Activated CD4-positive, CD25-positive, alpha-beta regulatory T cell treated with anti-CD3 and anti-CD28 coated beads, Interleukin-2, amount 50 U/mL, for 72 hours (primary cell): Measurements from ENCODE around the gene PHKB.

ENCODE experiments used
- DNase-seq: peaks from one replicate; pipeline ENCODE4 v3.0.0; 2021

The PHKB gene

DNA sequence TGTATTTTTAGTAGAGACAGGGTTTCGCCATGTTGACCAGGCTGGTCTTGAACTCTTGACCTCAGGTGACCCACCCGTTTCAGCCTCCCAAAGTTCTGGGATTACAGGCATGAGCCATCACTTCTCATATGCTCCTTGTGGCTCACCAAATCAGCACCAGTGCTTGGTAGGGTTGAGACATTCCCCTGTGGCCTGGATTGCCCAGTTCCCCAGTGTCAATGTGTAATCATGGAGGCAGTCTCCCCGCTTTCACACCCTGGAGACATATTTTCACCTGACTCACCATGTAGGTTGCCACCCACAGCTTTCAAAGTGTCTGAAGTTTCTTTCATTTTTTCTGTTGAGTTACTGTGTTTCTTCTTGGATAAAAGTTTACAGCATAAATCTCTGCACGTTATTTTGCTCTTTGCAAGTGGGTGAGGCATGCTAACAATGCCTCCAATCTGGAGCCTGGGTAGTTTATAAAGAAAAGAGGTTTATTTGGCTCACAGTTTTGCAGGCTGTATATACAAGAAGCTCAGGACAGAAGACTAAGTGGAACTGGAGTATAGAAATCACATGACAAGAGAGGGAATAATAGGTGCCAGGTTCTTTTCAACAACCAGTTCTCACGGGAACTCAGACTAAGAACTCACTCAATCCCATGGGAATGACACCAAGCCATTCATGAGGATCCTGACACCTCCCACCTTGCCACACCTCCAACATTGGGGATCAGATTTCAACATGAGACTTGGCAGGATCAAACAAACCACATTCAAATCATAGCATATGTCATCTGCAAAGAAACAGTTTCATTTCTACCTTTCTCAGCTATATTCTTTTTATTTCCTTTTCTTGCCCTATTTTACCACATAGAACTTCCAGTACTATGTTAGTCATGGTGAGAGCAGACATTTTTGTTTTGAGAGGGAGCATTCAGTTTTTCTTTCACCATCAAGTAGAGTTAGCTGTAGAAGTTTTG lies 113.2 kb downstream of the PHKB start:
- DNase-seq, result no peak

DNA sequence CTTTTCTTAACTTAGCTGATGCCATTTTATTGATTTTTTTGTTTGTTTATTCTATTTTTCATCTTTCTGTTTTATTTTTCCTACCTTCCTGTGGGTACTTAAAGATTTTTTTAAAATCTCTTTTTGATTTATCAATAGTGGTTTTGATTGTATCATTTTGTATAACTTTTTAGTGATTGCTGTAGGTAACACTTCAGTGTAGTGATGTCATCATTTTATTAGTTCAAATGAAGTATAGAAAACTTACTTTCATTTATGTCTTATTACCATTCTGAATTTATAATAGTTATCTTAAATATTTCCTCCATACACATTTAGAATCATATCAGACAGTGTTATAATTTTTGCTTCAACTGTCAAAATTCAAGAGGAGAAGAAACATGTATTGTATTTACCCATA lies 115.9 kb downstream of the PHKB start:
- DNase-seq, result no peak

DNA sequence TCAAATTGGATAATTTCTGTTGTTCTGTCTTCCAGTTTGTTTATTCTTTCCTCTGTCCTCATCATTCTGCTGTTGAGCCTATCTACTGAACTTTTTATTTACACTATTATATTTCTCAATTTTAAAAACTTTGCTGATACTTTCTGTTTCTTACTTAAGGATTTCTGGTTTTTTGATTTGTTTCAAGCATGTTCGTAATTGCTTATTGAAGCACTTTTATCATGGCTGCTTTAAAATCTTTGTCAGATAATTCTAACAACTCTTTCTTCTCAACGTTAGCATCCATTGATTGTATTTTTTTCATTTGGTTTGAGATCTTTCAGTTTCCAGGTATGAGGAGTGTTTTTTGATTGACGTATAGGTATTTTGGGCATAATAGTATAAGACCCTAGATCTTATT lies 116.9 kb downstream of the PHKB start:
- DNase-seq, result no peak

DNA sequence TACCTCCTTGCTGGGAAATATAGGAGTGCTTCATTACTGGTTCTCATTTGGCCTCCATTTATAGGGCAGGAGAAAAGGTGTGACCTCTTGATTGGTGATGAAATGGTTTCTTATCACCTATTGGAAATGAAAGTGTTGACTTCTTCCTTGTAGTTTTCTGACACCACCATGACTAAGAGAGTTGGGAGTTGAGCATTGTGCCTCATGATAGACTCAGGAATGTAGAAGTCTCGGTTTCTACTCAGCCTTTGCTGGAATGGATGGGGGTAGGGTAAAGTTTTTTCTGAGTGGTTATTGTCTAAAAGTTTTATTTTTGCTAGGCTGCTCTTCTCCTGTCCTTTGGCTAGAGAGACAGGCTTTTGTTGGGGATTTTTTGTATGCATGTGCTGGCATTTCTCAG lies 117.4 kb downstream of the PHKB start:
- DNase-seq, result no peak

DNA sequence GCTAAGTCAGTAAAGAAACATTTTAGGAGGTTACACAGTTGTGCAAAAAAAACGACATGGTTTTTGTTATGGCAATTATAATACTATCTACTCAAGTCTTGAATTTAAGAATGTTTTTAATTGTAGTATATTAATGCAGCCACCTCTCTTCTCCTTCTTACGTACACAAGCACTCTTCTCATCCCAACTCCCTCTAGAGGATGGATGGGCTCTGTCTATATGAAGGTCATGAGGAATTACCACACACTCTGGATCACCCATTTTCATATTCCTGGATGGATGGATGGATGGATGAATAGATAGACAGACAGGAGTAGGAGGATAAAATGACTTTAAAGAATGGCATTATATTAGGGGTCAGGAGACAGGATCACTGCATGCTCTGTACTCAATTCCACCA lies 120.0 kb downstream of the PHKB start:
- DNase-seq, result no peak

DNA sequence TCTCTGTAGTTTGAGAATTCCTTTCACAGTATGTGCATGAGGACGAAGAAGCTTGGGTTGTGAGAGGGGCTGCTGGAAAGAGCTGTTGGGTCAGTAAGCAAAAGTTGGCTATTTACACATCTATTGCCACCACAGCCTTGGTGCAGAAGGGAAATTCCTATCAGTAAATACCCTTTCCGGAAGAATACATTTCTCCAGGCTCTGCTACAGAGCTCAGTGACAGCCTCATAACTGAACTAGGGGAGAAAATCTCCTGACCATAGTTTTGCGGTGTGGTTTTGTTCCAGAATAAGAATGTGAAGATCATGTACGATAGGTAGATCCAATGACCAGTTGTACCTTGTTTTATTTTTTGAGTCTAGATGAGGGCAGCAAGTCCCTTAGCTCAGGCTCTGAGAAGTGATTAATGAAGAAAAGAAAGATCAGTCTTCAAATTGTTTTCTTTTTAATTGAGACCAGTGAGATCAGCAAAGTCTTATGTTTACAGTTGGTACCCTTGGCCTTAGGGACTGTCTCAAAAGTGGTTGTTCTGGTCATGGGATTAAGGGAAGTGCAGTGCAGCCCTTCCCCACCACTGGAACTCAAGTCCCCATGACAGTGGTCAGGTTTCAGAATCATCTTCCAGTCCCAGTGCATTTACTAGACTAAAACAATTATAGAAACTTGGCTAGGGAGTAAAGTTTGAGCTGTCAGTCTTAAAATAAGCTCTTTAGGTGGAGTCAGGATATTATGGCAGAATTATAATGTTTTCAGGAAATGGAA lies 123.5 kb downstream of the PHKB start:
- no peak for DNase-seq

DNA sequence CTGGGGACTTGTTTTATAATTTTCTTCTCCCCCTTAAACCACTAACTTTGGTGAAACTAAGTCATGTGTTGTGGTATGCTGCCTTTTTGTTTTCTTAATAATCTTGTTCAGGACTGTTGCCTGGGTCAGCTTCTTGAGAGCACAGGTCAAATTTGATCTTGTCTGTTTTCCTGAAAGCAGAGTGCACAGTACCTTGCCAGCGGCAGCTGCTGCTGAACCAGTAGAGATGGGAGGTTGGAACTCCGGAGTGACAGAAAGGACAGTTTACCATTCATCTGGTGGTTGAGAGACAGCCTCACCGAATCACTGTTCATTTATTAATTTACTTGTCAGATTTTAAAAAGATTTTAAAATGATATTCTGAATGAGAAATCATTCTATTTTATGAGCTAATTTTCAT lies 125.0 kb downstream of the PHKB start:
- DNase-seq, result no peak

DNA sequence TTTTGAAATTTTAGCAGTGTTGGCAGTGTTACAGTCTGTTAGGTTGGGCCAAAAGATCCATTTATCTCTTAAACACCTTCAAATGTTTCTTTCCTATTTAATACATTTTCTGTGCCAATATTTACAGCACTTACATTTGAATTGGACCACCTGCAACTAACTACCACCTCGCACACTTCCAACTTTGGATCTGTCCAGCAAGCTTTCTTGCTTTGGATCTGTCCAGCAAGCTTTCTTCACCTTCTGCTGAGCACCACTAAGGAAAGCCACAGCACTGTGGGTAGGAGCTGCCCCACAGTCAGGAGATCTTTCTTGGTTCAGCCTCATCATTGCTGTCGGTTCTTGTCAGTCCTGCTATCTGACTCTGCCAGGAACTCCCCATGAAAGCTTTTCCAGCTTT lies 129.3 kb downstream of the PHKB start:
- no peak for DNase-seq

DNA sequence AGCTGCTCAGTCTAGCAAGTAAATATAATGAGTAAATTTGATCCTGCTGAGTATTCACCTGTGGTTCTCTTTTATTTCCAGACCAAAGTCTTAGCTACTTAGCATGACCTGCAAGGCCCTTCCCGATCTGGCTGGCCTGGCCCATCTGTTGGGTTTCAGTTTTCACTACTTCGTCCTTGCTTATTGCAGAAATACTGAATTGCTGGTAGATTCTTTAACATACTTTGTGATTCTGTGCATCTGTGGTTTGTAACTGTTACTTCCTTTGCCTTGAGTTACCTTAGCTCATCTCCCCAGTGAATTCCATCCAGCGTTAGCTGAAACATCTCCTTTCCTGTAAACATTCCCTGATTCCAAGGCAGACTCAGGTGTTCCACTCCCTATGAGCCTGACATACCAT lies 131.1 kb downstream of the PHKB start:
- no peak for DNase-seq

DNA sequence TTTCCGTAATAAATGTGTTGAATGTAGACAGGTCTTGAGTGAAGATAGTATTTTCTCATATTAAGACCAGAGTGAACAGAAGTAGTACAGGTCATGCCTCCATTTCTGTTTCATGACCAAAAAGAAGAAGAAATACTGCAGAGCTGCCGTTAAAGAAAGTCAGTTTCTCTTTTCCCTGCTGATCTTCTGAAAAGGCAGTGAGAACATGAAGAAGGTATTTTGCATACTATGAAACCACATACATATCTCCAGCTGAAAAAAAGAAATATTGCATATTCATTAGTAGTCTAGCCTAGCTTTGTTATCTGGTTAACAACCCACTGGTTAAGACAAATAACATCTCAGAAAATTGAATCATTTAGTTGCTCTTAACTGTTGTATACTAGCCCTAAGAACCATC lies 138.4 kb downstream of the PHKB start:
- no peak for DNase-seq

DNA sequence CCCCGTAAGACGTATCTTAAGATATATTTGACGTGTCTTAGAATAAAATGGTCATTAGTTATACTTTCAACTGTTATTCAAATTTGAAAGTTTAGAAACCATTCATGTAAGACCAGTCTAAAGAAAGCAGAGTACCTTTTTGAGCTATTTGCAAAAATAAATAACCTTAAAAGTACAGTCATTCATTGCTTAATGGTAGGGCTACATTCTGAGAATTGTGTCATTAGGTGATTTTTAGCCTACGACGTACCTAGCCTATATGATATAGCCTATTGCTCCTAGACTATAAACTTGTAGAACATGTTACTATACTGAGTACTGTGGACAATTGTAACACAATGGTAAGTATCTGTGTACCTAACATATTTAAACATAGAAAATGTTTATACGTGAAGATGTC lies 139.2 kb downstream of the PHKB start:
- DNase-seq, result no peak

DNA sequence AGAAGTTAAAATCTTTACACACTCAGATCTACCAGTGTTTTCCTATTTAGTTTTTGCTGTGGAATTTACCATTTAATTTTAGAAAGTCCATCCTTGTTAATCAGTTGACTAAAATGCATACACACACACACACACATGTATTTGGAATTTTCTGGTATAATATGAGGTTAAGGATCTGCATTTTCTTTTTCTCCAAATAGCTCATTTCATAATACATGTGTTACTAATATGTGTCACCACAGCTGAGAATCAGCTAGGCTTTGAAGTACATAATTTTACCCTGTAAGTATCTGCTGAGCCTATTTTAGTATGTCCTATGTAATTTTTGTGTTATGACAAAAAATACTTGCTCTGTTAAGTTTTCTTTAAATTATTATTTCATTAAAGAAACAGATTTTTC lies 143.2 kb downstream of the PHKB start:
- DNase-seq, result no peak

DNA sequence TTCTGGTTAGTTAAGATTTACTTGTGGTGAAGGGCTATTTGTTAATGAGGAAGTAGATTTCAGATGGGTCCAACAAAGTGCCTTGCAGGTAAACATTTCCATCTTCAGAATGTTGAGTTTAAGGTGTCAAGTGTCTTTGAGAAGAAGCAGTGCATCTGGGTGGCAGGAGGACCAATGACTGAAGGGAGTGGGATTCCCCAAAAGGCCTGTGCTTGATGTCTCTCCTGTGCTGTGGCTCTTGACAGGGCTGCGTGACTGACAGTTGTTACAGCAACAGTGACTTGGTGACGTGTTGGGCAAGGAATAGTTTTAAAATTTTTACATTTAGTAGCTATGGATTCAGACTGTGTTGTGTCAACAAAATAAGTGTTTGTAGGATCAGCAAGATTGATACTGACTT lies 149.9 kb downstream of the PHKB start:
- no peak for DNase-seq

DNA sequence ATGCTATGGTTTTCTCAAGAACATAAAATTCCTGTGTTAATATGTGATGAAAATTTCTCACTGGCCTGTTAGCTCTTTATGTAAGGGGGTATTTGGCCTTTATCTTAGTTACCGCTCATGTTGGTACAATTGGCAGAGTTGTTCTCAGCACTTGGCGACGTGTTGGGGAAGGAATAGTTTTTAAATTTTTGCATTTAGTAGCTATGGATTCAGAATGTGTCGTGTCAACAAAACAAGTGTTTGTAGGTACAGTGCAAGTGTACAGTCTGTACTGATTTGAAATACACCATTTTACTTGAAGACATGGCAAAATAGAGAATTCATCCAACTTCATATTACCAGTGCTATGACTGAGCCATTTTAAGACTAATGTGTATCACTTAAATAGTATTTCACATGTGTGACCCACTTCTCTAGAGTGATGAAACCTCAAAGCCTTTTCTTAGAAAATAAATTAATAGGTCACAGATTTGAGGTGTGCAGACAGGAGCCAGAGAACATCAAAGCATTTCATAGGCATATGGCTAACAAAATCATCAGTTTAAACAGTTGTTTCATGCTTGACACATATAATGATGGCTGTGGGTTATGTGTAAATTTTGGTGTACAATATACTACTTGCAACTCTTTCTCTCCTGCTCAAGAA lies 150.8 kb downstream of the PHKB start:
- DNase-seq, result no peak

DNA sequence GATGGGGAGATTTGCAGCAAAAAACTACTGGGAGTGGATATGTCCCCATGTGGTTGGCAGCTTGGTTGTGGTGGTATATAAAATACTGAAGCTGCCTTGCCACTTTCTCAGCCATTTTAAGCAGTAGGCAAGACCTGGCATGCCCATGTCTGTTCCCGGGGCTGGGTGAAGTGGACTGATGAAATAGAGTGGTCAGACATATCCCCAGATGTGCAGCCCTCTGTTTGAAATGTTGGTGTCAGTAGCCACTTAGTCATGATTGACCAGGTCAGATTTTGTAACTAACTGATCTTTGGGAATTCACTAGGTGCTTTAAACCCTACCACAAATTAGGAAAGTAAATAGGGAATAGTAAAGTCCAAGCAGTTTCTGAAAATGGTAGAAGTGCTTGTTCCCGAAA lies 151.6 kb downstream of the PHKB start:
- DNase-seq, result no peak

DNA sequence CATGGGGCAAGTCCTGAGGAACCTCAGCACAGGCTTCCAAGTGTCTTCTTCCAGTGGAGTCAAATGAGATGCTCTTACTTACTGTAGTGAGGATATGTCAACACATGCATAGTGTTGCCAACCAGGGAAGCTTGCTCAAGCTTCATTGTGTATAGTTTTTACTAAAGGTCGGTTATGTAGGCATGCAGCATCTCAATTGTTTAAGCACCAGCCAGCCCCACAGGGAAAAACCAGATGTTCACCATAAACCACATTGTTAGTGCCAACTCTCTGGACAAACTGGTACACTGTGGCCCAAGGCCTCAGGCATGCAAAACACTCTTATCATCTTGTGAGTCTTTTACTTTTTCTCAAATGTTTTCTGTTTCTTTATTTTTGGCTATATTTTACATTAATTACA lies 152.1 kb downstream of the PHKB start:
- no peak for DNase-seq

DNA sequence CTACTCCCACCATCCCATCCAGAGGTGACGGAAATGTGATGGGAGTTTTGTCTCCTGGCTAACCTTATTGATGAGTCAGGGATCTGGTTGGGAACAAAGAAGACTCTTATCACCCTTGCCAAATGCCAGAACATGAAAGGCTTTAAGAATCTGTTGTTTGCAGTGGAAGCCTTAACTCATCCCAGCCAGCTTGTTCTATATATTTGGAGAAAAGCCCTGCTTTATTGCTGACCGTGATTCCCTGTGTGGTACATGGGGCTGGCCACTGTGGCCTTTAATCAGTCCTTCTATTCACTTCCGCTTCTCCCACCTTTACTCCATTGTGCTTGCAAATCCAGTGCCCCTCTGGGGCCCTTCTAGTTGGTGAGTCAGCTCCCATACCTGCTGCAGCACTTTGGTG lies 156.6 kb downstream of the PHKB start:
- no peak for DNase-seq

DNA sequence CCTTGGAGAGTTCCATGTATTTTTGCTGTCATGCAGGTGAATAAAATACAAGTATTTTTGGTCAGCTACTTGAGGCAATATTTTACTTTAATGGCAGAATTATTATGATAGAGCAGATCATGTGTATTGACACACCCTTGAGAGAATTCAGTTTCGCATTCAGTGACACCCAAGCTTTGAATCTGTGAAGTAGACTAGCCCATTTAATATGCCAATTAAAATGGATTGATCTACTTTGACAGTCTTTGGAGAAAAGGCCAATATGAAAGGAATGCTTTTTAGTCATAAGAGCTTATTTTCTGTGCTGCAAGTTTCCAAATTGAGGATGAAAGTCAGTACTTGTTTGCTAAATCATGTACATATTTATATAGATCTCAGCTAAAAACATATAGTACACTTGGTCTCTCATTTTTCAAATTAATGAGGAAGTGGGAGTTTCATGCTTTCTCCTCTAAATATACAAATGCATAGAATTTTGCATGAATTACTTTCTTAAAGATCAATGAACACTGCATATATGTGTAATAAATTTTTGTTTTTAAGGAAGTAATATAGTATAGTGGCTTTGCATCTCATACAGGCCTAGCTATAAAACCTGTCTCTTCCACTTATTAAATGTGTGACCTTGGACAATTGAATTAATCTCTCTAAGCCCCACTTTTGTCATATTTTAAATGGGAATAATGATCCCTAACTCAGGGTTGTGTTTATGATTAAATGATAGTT lies 161.5 kb downstream of the PHKB start:
- DNase-seq, result no peak

DNA sequence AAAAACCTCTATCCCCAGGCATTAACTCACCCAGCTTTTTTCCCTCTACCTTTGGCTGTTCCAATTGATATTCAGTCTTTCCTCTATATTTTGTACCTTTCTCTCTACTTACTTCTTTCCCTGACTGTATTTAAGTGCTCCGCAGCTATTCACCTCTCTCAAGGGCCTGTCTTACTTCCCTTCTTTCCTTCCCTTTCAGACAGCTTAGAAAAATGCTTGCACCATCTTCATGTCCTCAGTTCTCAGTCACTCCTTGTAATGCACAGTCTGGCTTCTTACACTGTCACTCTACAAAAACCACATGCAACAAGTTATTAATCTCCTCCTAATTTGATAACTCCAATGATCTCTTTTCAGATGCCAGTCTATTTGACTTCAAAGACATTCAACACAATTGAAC lies 163.4 kb downstream of the PHKB start:
- DNase-seq, result no peak

DNA sequence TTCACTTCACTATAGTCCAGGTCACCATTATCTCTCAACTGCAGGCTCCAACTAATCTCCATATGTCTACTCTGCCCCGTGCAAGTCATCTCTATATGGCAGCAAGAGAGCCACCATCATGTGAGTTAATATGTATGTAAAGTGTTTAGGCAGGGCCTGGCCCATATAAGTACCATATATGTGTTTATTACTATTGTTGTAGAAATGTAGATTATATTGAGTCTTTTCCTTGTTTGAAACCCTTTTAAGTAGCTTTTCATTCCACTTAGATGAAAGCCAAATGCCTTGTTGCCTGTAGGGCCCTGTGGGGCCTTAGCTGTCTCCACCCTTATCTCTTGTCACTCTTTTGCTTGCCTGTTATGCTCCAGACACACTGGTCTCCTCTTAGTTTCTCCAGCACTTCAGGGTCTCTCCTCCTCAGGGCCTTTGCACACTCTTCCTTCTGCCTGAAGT lies 164.0 kb downstream of the PHKB start:
- DNase-seq, result no peak

DNA sequence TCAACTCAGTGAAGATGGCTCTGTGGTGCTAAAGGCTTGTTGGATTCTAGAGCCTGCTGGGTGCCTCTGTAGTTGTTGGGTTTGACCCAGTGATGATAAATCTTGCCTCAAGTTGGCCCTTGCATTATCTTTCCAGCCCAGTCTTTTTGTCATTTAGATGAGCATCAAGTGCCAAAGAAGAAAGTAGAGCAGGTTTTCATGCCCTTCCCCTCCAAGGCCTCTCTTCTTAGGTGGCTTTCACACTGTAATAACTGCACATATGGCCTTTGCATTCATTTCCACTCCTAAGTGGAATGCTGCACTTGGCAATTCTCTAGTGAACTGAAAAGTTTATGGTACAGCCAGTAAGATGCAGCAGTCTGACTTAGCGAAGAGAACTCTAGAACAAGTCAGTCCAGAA lies 165.1 kb downstream of the PHKB start:
- no peak for DNase-seq

DNA sequence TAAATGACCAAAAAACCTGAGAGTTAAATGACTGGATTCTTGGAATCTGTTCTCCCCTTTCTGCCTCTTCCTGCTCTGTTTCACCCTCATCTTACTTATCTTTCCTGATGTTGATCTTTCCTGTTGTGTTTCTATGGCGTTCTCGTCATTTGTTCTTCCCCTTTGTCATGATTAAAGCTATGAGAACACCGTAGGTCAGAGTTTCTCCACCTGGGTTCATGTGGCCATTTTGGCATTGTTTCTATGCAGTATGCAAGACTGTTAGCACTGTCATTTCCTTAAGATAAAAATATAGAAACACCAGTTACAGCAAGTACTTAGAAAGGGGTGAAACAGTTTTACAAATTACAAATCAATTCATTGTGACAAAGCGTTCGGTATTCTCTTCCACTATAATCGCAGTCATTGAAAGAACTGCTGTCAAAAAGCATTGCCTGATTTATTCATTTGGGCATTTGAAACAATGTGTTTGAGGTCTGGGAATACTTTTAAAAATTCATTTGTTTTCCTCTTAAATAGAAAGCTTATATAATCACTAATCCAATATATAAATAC lies 166.0 kb downstream of the PHKB start:
- no peak for DNase-seq

DNA sequence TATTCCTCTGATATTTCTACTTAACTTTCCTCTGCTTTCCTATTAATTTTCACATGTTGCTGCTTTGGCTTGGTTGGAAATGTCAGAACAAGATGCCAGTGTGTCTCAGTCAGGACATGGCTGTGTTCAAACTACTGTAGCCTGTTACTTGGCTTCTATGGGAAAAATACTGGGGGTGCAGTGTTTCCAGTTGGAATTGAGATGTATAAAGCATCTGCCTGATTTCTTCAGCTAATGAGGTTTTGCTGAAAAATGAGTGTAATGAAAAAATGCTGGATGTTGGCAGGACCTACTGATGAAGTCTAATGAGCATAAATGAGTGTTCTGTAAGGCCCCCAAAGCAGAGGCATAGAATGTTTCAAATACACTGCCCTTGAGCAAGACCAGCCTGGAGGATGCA lies 166.6 kb downstream of the PHKB start:
- no peak for DNase-seq
